Stimulated activated CD8-positive, alpha-beta memory T cell treated with anti-CD3 and anti-CD28 coated beads, Interleukin-15, amount 100 ng/mL, for 24 hours (primary cell): Measurements from ENCODE around the gene ZNHIT1.

Source experiments
- DNase-seq: peaks from one replicate; pipeline ENCODE4 v3.0.0-alpha.2; 2020; ENCODE audit warnings: low read depth

ZNHIT1 gene

DNA sequence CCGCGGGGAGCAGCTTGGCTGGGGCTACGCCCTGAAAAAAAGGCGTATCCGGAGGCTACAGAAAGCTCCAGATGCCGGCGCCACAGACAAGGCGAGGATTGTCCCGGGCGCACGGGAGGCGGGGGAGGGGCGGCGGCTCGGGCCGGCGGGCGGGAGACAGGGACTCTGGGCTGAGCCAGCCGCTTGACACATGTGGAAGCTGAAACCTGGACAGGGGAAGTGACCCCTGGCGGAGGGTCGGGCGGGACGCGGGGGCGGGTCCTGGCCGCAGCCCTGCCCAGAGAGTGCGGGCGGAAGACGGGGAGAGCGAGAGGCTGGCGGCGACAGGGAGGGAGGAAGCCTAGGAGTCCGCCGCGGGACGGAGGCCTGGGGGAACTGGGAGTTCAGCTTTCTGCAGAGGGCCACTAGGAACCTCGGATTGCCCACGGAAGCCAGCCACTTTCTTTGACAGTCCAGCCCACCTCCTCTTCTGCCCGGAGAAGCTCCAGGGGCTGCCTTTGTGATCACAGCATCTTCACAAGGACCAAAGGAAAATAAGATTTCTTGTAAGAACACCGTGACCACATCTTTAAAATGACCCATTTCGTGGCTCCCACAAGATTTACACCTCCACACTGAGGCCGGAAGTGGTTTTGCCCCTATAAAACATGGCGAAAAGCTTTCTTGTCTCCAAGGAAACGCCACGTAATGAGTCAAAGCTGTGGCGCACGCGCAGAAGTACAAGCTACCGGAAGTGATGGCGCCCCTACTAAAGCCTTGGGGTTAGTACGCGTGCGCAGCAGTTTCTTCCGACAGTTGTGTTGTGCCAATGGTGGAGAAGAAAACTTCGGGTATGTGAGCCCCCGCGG, at the start of gene ZNHIT1, which contains the start of gene PLOD3:
TSS of gene ZNHIT1 (plus strand) at position 778 of the 848 bp plus-strand sequence. CDS start at position 809, 31 bp downstream.
TSS of gene PLOD3 (minus strand) at position 194 of the 848 bp plus-strand sequence. CDS start 307 bp downstream, outside the sequence.
- peak; percentile 88 for DNase-seq

DNA sequence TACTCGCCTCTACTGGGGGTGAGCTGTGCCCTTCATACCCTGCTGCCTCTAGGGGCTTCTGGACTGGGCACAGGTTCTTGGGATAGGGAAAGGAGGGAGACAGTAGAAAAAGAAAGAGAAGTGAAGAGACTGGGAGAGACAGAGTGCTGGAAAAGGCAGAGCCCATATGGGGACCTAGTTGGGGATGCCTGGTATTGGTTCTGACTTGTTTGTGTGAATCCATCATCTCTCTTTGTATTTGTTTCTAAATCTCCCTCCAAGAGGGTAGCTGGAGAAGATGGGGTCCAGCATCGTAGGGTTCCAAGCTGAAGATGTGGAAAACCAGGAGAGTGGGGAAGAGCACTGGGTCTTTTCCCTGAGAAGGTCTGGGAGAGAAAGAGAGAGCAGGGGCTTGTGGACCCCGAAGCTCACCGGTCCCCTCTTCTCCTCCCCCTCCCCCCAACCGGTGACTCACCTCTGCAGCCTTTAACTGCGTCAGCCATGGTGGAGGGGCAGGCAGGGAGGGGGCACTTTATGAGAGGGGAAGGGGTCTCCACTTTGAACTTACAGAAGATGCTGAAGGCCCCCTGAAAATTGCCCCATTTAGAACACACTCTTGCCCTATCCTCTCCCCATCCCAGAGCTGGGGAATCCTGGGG, 49.4 kb upstream of the ZNHIT1 start:
- DNase-seq, result no peak

DNA sequence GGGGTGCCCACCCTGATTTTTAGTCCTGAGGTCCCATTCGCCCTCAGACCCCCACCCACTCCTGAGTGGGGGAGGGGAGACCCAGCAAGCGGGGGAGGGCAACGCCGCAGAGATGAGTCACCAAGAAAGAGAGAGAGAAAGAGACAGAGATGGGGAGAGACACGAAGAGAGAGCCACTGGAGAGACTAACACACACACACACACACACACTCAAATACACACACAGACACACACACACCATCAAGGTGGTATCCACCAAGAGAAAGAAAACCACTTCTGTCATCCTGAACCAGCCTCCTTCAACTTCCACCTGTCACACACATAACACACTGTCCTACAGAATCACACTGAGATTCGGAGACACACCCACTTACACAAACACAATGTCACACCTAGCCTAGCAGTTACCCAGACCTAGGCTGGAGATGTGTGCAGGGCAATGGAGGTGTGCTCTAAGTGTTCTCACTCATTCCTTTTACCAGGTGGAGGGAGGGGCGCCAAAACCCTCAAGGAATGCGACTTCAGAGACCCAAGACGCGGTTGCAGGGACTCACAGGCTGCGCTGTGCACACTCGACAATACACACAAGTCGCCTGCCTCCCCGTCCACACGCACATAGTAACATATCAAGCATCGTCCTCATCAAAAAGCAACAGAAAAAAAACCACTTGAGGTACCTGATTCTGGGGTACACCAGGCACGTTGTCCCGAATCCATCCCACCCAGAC, 48.7 kb upstream of the ZNHIT1 start:
- DNase-seq, result no peak

DNA sequence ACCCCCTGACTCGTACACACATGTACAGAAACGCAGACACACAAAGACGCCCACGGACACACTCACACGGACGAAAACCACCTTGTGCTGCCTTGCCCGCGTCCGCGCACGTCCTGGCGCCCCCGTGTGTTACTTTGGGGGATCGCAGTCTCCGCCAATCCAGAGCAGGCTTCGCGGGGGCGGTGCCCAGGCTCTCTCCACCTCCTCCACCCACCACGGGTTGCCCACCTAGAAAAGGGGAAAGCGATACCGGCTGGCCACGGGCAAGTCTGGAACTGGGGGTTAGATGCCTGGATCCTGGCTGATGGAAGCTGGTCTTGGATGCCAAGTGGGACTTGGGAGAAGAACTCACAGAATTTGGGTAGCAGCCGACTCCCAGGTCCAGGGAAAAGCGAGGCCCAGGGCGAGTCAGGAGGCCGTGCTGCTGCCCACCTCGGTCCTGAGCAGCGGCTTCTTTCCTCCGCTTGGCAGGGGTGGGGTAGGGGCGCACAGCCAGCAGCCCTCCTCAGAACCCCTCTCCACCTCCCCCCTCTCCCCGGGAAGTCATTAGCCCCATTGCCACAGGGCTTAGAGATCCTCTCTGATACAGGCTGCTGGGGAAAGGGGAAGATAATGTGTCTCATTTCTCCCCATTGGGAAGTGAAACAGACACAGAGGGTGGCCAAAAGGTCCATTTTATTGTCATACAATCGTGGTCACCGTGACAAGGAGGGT, 48.0 kb upstream of the ZNHIT1 start:
- DNase-seq, result peak; percentile 69

DNA sequence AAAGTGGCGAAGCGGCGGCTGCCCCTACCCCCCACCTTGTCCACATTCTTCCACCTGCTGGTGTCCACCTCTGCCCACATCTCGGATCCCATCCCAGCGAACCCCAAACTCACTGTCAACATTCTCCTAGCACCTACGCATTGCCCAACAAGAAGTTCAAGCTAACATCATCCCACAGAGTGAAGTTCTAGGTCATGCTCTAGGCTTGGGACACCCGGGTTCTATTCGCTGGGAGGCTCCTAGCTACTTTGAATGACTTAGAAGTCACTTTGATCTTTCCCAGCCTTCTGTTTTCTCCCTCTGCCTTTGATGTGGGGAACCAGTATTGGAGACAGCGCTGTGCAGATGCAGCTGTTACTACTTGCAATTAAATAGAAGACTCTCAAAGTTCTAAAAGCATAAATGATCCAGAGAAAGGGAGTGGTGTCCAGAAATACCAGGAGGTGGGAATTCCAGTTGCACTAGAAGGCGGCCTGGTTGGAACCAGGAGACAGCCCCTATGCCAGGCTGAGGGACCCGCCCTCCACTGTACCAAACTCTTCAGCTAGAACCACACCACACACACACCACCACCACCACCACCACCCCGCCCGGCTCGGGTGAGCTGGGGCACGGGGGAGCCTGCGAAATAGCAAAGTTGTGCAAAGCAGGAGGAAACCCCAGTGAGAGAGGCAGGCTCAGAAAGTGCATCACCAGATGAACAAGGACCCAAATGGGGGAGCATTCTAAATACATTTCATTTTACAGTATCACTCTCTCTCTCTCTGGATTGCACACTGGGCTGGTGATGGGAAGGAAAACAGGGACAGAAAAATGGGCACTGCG, 47.1 kb upstream of the ZNHIT1 start:
- no peak for DNase-seq

DNA sequence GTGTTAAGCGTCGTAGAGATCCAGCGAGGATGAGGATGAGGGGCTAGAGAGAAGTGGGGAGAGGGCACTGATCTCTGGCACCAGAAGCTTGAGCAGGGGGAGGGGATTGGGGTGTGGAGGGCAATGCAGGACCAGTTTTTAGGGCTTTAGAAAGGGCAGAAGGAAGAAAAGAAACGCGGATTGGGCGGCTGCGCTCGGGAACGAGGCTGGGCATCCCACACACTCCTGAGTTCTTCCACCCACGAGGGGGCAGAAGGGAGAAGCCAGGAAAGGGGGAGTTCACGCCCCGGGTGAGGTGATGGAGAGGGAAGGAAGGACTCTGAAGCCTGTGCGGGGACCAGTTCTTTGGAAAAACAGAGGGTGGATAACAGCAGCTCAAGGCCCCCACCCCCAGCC, 46.5 kb upstream of the ZNHIT1 start:
- DNase-seq, result no peak

DNA sequence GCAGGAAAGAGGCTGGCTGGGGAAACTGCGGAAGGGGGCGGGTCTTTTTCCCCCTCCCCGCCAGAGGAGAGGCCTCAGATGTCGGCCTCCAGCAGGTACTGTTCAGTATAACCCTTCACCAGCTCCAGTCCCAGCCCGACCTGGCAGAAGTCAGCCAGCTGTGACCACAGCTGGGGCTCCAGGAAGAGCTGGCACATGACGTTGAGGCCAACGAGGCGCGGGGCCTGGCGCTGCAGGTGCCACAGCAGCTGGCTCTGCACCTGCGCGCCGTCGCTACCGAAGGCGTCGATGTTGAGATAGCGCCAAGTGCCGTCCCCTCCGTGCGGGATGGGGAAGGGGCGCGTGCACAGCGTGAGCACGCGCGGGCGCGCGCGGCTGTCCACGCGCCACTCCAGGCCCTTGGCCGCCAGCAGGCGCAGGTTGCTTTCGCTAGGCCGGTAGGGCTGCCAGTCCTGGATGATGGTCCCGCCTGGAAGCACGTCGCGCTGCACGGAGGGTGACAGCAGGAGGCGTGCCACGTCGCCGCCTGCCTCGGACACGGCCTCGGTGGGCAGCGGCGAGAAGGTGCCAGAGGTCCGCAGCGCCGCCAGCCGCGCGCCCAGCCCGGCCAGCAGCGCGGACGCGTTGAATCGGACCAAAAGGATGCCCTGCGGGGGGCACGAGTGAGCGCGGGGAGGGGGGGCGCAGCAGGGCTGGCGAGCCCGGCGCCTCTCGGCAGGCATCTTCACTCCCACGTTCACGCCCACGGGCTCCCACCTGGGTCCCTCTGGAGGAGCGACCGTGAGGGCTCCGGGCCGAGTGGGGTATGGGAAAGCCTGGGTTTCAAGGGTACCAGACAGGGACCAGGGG, 45.7 kb upstream of the ZNHIT1 start:
- DNase-seq, result no peak

DNA sequence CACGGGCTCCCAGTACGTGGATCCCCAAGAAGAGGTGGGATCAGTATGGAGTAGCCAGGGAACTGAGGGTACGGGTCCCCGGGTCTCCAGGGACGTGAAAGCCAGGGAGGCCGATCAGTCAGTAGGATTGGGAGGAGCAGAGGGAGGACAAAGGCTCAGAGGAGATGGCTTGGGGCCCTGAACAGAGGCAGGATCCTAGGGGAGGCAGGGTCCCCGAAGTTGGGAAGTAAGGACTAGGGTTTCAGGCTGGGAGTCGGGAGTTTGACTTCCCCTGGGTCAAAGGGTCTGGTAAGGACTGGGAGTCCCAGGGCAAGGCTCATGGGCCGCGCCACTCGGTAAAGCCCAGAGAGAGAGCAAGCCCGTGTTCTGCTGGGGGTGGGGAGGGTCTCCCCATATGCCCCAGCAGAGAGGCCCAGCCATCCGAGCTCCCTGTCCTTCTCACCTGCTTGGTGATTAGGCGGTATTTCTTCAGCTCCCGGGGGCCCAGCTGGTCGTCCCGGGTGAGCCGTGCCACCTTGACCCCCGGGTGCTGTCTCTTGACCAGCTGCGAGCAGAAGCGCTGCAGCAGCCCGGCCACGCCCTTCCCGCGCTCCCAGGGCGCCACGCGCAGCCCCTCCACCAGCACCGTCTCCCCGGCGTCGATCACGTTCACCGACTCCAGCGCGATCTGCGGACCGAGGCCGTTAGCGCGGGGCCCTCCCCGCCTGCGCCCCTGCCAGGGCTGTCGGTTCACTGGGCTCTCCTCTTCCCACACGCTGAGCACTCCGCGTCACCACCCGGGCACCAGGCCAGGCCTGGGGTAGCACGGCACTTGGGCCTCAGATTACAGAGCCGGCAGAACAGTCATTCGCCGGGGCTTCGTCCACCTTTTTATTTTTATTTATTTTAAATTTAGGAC, 44.9 kb upstream of the ZNHIT1 start:
- no peak for DNase-seq

DNA sequence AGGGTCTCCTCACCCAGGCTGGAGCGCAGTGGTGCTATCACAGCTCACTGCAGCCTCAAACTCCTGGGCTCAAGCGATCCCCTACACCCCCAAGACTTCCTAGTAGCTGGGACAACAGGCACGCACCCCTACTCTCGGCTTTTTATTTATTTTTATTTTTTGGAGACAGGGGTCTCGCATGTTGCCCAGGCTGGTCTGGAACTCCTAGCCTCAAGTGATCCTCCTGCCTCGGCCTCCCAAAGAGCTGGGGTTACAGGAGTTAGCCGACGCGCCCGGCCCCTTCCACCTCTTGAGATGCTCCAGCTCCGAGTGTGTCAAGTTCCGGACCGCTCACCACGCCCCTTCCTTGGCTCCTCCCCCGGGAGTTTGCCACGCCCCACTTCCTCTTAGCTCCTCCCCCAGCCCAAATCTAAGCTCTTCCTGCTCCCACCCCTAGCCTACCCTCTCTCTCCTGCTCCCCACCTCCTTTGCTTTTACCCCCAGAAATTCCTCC, 44.2 kb upstream of the ZNHIT1 start:
- no peak for DNase-seq

DNA sequence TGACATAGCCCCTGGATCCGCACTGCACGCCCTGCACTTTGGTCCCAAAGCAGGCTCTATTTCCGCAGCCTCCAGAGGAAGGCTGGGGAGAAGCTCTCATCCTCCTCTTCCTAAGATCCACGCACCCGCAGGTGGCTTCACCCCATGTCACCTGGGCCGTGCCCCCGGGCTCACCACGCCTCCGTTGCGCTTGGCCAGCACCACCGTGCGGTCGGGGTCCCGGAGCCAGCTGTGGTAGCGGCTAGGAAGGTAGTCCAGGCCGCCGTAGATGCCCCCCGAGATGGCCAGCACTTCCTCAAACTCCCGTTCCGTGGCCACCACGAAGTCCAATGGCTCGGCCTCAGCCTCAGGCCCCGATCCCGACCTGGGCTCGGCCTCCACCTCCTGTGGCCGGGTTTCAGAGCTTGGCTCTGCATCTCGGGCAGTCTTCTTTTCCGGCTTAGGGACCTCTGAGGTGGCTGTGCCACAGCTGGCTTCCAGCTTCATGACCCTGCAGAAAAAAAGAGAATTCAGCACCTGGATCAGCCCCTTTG, 43.6 kb upstream of the ZNHIT1 start:
- DNase-seq, result no peak

DNA sequence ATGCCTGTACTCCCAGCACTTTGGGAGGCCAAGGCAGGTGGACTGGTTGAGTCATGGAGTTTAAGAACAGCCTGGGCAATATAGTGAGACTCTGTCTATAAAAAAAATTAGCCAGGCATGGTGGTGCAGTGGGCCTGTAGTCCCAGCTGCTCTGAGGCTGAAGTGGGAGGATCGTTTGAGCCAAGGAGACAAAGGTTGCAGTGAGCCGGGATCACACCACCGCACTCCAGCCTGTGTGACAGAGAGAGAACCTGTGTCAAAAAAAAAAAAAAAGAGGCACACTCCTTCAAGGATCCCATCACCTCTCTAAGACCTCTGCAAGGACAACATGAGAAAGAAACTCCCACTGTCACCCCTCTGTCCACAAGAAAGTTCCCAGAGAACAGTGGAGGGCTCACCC, 42.3 kb upstream of the ZNHIT1 start:
- DNase-seq, result no peak

DNA sequence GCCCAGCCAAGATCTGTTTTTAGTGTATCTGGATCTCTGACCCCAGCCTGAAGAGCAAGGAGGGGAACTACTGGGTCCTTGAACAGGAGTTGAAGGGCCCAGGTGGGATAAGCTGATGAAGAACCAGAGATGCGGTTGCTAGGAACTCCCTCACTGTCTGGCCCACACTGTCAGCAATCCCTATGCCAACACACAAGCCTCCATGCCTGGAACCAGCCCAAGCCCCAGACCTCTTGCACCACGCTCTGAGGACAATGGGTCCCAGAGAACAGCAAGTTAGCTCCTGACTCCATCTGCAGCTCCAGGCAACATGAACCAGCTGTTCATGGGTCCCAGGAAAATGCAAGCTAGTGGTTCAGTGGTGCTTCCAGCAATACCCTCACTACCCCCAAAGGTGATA, 40.3 kb upstream of the ZNHIT1 start:
- DNase-seq, result no peak

DNA sequence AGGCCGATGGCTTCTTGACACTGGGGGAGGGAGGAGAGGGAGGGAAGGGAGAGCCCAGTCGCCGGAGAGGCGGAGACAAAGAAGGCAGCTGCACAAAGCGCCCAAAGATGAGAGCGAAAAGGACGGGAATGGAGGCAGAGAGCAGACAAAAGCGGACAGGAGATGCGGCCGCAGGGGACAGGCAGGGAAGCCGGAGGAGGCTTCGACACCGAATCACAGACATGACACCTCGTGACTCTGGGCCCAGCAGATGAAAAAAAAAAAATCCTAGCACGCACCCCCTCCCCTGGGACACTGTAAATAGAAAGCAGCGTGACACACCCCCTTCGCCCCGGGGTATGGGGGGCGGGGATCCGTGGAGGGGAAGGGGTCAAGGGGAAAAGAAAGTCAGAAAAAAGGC, 38.8 kb upstream of the ZNHIT1 start:
- DNase-seq, result no peak

DNA sequence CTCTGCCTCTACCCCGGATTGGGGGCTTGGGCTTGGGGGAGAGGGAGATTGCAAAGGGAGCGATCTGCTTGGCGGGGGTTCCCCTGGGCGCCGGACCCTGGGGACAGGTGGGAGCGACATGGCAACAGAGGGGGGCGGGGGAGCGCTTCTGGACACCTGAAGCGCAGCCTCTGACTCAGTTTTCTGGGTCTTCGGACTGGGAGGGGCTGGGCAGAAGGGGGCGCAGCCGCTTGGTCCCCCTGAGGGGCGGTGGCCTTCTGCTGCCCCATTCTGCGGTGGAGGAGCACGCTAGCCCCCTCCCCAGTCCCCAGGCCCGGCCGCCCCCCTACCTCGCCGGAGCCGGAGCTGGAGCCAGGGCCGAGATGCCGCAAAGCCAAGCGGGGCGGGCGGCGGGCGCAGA, 38.3 kb upstream of the ZNHIT1 start:
- no peak for DNase-seq

DNA sequence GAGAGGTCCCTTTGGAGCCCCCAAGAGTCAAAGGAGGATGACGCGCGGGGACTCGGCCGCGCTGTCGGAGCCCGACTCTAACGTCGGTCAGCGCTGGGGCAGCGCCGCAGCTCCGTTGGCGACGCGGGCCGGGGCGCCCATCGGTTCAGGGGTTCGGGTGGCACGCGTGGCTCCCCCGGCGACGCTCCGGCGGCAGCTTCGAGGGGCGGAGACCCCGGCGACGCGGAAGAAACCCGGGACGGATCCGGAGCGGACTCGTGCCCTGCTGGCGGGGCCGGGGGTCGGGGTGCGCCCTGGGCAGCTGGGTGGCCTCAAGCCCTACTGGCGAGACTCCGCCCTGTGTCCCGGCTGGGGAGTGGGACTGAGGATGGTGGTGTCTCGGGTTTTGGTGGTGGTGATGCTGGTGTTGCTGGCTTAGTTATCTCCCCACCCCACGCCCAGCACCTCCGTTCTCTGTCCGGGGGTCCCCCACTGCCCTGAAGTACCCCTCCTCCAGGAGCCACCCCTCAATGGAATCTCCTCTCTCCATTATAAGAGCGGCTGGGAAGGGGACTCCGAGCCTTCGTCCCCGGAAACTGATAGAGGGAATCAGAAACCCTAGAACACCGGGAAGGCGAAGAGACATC, 37.7 kb upstream of the ZNHIT1 start, which contains the start of gene NAT16:
TSS of gene NAT16 (minus strand) at position 164 of the 626 bp plus-strand sequence. CDS start 5,486 bp downstream, outside the sequence.
- DNase-seq, result no peak

DNA sequence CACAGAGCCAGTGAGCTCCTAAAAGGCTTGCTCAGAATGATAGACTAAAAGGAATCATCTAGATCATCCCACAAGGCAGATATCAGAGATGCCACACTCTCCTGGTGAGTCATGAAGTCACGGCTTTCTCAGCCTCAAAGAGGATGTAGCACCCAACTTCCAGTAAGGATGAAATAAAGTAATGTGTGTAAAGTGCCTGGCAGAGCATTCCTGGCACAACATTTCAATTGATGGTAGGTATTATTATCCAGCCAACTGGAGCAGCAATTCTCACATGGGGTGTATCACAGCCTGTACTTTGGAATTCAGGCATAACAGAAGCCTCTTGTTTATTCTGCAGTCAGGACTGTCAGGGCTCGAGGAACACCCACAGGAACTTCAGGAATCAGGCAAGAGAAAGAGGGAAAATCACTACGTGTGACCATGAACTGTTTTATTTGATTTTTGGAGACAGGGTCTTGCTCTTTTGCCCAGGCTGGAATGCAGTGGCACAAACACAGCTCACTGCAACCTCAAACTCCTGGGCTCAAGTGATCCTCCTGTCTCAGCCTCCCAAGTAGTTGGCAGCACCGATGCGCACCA, 32.6 kb upstream of the ZNHIT1 start:
- no peak for DNase-seq

DNA sequence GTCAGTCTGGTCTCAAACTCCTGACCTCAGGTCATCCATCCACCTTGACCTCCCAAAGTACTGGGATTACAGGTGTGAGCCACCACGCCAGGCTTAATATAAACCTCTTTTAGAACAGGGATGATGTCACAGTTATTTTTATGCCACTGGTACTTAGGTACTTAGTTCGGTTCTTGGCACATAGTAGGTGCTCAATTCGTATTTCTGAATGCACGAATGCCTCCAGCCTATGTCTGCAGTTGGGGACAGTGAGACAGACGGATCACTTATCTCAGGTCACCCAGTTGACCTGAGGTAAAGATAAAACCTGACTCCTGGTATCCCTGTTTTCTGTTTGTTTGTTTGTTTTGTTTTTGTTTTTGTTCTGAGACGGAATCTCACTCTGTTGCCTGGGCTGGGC, 31.8 kb upstream of the ZNHIT1 start:
- no peak for DNase-seq
